Measurements from ENCODE around the gene SARM1. TPM values are rescaled to one million over a fixed set of nuclear protein-coding genes. Genes with fewer than 3 reads are reported as not detected.
"Not testable (repeated sequence)": the region's sequence is repeated elsewhere in the genome, so short reads cannot be mapped to it uniquely, and the experiment has no call there.

SARM1 gene
- polyA plus RNA-seq, 5 donors: 8.5 to 13.4 (median 12.0) TPM

GRCh38 chr17:28415886-28416285 is 44.4 kb downstream of the SARM1 start:
- DNase-seq: no peak

DNA sequence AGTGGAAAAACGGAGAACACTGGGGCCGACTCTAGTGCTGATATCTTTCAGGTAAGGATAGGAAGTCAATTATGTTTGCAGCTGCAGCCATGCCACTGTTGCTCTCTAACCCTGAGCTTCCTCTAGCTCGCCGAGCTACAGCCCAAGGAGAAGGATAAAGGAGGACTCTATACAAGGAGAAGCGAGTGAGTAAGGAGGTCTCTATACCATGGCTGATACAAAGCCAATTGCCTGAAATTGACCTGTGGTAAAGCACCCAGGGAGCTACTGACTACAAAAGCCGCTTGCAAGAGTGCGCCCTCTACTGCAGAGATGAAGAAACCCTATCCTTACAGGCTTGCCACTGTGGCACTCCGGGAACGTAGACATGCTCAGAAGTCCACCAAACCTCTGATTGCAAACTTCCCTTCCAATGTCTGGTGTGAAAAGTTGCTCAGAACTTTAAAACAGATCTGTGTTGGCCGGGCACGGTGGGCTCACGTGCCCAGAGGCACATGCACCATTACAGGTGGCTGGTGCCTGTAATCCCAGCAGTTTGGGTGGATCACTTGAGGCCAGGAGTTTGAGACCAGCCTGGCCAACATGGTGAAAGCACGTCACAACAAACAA is 45.3 kb downstream of the SARM1 start:
- no peak for DNase-seq

DNA sequence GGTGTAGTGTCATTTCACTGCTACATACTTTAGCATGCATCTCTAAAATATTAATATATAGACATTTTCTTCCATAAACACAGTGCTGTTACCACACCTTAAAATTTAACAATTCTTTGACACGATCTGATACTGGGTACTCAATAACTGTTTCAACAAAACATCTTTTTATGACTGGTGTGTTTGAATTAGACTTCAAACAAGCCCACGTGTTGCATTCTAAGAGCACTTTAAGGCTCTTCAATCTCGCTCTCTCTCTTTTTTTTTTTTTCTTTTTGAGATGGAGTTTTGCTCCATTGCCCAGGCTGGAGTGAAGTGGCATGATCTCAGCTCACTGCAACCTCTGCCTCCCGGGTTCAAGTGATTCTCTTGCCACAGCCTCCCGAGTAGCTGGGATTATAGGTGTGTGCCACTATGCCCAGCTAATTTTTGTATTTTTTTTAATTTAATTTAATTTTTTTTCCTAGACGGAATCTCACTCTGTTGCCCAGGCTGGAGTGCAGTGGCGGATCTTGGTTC is 50.4 kb downstream of the SARM1 start:
- DNase-seq: no peak

GRCh38 chr17:28425206-28425605 is 53.7 kb downstream of the SARM1 start:
- no peak for DNase-seq

GRCh38 chr17:28426081-28426519 is 54.6 kb downstream of the SARM1 start:
- DNase-seq: no peak

DNA sequence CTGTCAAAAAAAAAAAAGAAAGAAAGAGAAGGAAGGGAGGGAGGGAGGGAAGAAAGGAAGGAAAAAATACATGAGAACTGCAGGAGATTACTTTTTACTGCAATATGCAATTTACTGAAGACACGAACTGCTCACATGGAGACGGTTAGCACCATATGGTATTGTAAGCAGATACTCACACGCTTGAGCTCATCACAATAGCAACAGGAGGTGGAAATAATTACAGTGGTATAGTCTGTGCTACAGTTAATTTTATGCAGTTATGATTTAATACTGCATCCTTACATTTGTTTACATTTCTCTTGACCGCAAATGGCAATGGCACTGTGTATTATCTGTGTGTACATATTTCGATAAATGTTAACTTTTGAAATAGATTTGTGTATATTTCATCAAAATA is 55.9 kb downstream of the SARM1 start:
- no peak for DNase-seq

- DNase-seq: not testable (repeated sequence)
Observed at GRCh38 chr17:28427982-28428381, 56.5 kb downstream of the SARM1 start.

DNA sequence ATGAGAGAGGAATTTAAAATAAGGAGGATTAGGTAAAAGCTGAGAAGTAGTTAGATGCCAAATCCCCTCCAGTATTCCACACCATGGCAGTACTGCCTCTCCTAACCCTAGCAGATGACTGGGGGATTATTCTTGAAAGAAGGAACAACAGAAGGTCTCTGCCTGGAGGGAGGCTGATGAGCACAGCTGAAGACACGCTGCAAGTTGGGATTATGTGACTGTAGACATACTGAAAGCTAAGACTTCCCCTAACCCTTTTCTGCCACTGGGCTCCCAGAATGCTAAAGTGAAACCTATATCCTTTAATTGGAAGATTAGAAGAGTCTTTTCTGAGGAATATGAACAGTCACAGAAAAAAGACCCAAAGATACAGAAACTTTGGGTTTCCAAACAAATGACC is 62.2 kb downstream of the SARM1 start:
- DNase-seq: no peak

GRCh38 chr17:28434326-28434725 is 62.8 kb downstream of the SARM1 start:
- DNase-seq: not testable (repeated sequence)

DNA sequence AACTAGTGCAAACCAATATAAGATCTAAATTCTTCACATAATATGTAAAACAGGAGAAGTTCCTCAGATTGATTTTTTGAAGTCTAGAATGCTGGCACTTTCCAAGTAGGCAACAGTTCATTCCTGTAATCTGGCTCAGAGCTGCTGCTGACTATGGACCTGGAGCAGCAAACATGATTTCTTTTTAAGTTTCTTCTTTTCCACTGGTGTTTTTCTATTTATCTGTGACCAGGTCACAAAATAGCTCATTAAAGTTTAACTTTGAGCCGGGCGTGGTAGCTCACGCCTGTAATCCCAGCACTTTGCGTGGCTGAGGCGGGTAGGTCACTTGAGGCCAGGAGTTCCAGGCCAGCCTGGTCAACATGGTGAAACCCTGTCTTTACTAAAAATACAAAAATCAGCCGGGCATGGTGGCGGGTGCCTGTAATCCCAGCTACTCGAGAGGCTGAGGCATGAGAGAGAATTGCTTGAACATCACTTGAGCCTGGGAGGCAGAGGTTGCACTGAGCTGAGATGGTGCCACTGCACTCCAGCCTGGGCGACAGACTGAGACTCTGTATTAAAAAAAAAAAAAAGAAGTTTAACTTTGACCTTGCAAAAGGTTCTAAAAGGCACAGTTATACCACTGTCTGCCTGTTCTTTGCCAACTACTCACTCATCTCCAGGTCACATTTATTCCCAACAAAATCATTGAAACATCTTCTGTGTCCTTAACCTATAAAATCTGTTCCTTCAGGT is 72.6 kb downstream of the SARM1 start:
- DNase-seq: no peak

- no peak for DNase-seq
Observed at GRCh38 chr17:28446716-28447395, 75.4 kb downstream of the SARM1 start.

DNA sequence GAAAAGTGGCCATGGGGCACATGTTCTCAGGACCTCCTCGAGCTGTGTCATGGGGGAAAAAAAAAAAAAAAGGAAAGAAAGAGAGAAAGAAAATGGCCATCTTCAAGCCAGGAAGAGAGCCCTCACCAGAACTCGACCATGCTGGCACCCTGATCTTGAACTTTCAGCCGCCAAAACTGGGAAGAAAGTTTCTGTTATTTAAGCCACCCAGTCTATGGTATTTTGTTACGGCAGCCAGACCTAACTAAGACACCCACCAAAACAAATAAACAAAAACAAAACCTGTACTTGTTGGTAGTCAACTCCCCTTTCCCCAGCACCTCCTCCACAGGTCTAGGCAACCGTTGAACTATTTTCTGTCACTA is 75.9 kb downstream of the SARM1 start:
- DNase-seq: no peak

DNA sequence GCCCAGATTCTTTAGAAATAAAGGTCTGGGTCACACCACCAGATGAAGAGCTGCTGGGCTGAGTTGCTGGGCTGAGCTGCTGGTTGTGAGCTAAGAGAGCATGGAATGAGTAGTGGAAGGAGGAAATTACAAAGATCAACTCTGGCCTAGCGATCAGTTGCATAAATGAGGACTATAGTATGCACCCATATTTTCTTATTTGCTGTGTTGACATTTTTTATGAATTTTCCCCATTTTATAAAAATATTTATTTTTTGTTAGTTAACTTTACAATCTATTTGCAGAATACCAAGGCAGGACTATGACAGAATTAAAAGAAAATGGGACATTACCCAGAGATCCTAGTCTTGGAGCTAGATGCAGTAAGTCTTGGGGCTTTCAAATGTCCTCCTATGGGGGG is 78.4 kb downstream of the SARM1 start:
- DNase-seq: no peak

Other genes with a start within 250 kb of the SARM1 start
- gene TMEM97, start 52.5 kb upstream of the SARM1 start, polyA plus RNA-seq (ENCODE audit: insufficient read depth in 1 of 5, insufficient read length in 5 of 5, low replicate concordance in 1 of 5): 10 to 100 TPM; 41.2 to 46.7 (median 42.3) TPM
- gene IFT20, start 36.2 kb upstream of the SARM1 start, polyA plus RNA-seq (ENCODE audit: insufficient read depth in 1 of 5, insufficient read length in 5 of 5, low replicate concordance in 1 of 5): 10 to 100 TPM; 54.2 to 62.2 (median 57.6) TPM
- 10 to 100 TPM; 32.2 to 42.1 (median 36.2) TPM for gene TNFAIP1, start 35.9 kb upstream of the SARM1 start, polyA plus RNA-seq (ENCODE audit: insufficient read depth in 1 of 5, insufficient read length in 5 of 5, low replicate concordance in 1 of 5)
- gene POLDIP2, start 14.2 kb upstream of the SARM1 start, polyA plus RNA-seq (ENCODE audit: insufficient read depth in 1 of 5, insufficient read length in 5 of 5, low replicate concordance in 1 of 5): 10 to 100 TPM; 56.2 to 68.3 (median 58.9) TPM
- not detected for gene SEBOX, start 6.5 kb upstream of the SARM1 start, polyA plus RNA-seq (ENCODE audit: insufficient read depth in 1 of 5, insufficient read length in 5 of 5, low replicate concordance in 1 of 5)
- gene VTN, start 1.4 kb upstream of the SARM1 start, polyA plus RNA-seq (ENCODE audit: insufficient read depth in 1 of 5, insufficient read length in 5 of 5, low replicate concordance in 1 of 5): 10 to 100 TPM in 1 of 5 donors, under 1 TPM in 4; 0.35 to 11.6 (median 0.51) TPM
- gene SLC46A1, start 34.5 kb downstream of the SARM1 start, polyA plus RNA-seq (ENCODE audit: insufficient read depth in 1 of 5, insufficient read length in 5 of 5, low replicate concordance in 1 of 5): 10 to 100 TPM in 1 of 5 donors, 1 to 10 TPM in 4; 6.4 to 10.8 (median 9.4) TPM
- gene SLC13A2, start 102.0 kb downstream of the SARM1 start, polyA plus RNA-seq (ENCODE audit: insufficient read depth in 1 of 5, insufficient read length in 5 of 5, low replicate concordance in 1 of 5): under 1 TPM in 4 of 5 donors, not detected in 1; 0.14 to 0.48 (median 0.30) TPM
- gene FOXN1, start 134.7 kb downstream of the SARM1 start, polyA plus RNA-seq (ENCODE audit: insufficient read depth in 1 of 5, insufficient read length in 5 of 5, low replicate concordance in 1 of 5): under 1 TPM in 4 of 5 donors, not detected in 1; 0.06 to 0.19 (median 0.16) TPM
- 10 to 100 TPM; 28.4 to 44.4 (median 36.3) TPM for gene UNC119, start 180.9 kb downstream of the SARM1 start, polyA plus RNA-seq (ENCODE audit: insufficient read depth in 1 of 5, insufficient read length in 5 of 5, low replicate concordance in 1 of 5)
- gene PIGS, start 199.8 kb downstream of the SARM1 start, polyA plus RNA-seq (ENCODE audit: insufficient read depth in 1 of 5, insufficient read length in 5 of 5, low replicate concordance in 1 of 5): 10 to 100 TPM; 58.7 to 66.9 (median 62.7) TPM
- 10 to 100 TPM; 16.1 to 21.6 (median 20.2) TPM for gene ALDOC, start 205.2 kb downstream of the SARM1 start, polyA plus RNA-seq (ENCODE audit: insufficient read depth in 1 of 5, insufficient read length in 5 of 5, low replicate concordance in 1 of 5)
- gene SPAG5, start 227.3 kb downstream of the SARM1 start, polyA plus RNA-seq (ENCODE audit: insufficient read depth in 1 of 5, insufficient read length in 5 of 5, low replicate concordance in 1 of 5): 10 to 100 TPM; 35.5 to 80.1 (median 66.1) TPM
- gene RSKR, start 242.5 kb downstream of the SARM1 start, polyA plus RNA-seq (ENCODE audit: insufficient read depth in 1 of 5, insufficient read length in 5 of 5, low replicate concordance in 1 of 5): 10 to 100 TPM; 19.0 to 27.9 (median 24.2) TPM

Data from right lung (tissue), 5 donors.